H1 (cell line): ENCODE data around the gene TCEA3. TPM values are rescaled to one million over a fixed set of nuclear protein-coding genes. Genes with fewer than 3 reads are reported as not detected.

Experiments used
- CTCF ChIA-PET: fragments of 300-600 bp; sonication (Branson Sonifier 250); formaldehyde crosslinking; loops from one replicate; lab custom pipeline; 2021; ENCODE audit not compliant: partially characterized antibody; lab: Charles Lee
- POLR2A ChIA-PET: fragments of 300-600 bp; sonication (Branson Sonifier 250); formaldehyde crosslinking; loops from one replicate; lab custom pipeline; 2021; ENCODE audit warnings: inconsistent platforms; ENCODE audit not compliant: partially characterized antibody; lab: Charles Lee
- DNase-seq, 2 experiments: peaks; one replicate each; pipeline versions ENCODE4 v3.0.0 to v3.0.0-alpha.2; 2010 to 2022; ENCODE audit warnings: low spot score in 2 of 2, low read depth in 1 of 2, mixed read lengths in 1 of 2
- FAIRE-seq: peaks from 2 replicates; lab custom pipeline; 2011; peaks lifted over from hg19 to GRCh38; lab: Jason Lieb, UNC
- H2AFZ ChIP-seq: 2 replicates; pipeline ENCODE4 v1.8.1; 2012; ENCODE audit warnings: low read length, inconsistent platforms
- H2AK5ac ChIP-seq: 2 replicates; pipeline ENCODE4 v1.6.1; 2013; ENCODE audit warnings: low read depth, low read length
- H2BK120ac ChIP-seq: replicated peaks from 2 replicates; pipeline ENCODE3; 2013; ENCODE audit warnings: low read depth, low read length, inconsistent platforms
- H2BK12ac ChIP-seq: 2 replicates; pipeline ENCODE4 v1.6.1; 2013; ENCODE audit warnings: low read depth, low read length
- H2BK15ac ChIP-seq: 2 replicates; pipeline ENCODE4 v1.6.1; 2013; ENCODE audit warnings: low read length
- H2BK20ac ChIP-seq: 2 replicates; pipeline ENCODE4 v1.6.1; 2013; ENCODE audit warnings: low read length
- H2BK5ac ChIP-seq: 2 replicates; pipeline ENCODE4 v1.6.1; 2013; ENCODE audit warnings: low read depth, low read length
- H3K14ac ChIP-seq: 2 replicates; pipeline ENCODE4 v1.6.1; 2013; ENCODE audit warnings: inconsistent platforms; ENCODE audit not compliant: insufficient read length
- H3K18ac ChIP-seq: 2 replicates; pipeline ENCODE4 v1.6.1; 2013; ENCODE audit warnings: low read length; ENCODE audit errors: extremely low read depth
- H3K23ac ChIP-seq: 2 replicates; pipeline ENCODE4 v1.6.1; 2013; ENCODE audit warnings: inconsistent platforms; ENCODE audit not compliant: insufficient read length
- H3K23me2 ChIP-seq: 2 replicates; pipeline ENCODE4 v1.6.1; 2013; ENCODE audit warnings: low read depth, low read length
- H3K27ac ChIP-seq: 2 replicates; pipeline ENCODE4 v1.6.1; 2011; ENCODE audit warnings: low read depth, low read length, inconsistent platforms
- H3K27me3 ChIP-seq, 4 experiments: replicated peaks in 1 of 4; 1 replicate in 1 of 4; 2 replicates in 3 of 4; pipeline versions ENCODE4 v1.6.1 to v1.8.1; 2011 to 2013; ENCODE audit warnings: low read length in 3 of 4, mild to moderate bottlenecking in 3 of 4, inconsistent platforms in 2 of 4, mixed read lengths in 2 of 4, moderate library complexity in 1 of 4; ENCODE audit not compliant: control insufficient read depth in 3 of 4, insufficient read depth in 3 of 4; ENCODE audit errors: extremely low read depth in 1 of 4
- H3K36me3 ChIP-seq, 4 experiments: 2 replicates each; pipeline versions ENCODE4 v1.6.1 to v1.8.1; 2011 to 2013; ENCODE audit warnings: mild to moderate bottlenecking in 4 of 4, low read length in 3 of 4, moderate library complexity in 2 of 4, control low read depth in 1 of 4, inconsistent platforms in 1 of 4; ENCODE audit not compliant: insufficient read depth in 4 of 4, control insufficient read depth in 2 of 4
- H3K4ac ChIP-seq: replicated peaks from 2 replicates; pipeline ENCODE3; 2013; ENCODE audit warnings: low read length, low read depth, mixed read lengths, inconsistent platforms; ENCODE audit not compliant: insufficient read length
- H3K4me1 ChIP-seq, 4 experiments: replicated peaks in 1 of 4; 1 replicate in 1 of 4; 2 replicates in 3 of 4; pipeline versions ENCODE4 v1.6.1 to v1.8.1; 2011 to 2013; ENCODE audit warnings: low read length in 3 of 4, inconsistent platforms in 2 of 4, mixed read lengths in 1 of 4; ENCODE audit not compliant: insufficient read depth in 4 of 4, control insufficient read depth in 3 of 4
- H3K4me2 ChIP-seq, 2 experiments: 2 replicates each; pipeline versions ENCODE4 v1.6.1 to v1.8.1; 2011 to 2013; ENCODE audit warnings: low read depth in 2 of 2, low read length in 2 of 2, control low read depth in 1 of 2, inconsistent platforms in 1 of 2, mild to moderate bottlenecking in 1 of 2; ENCODE audit not compliant: insufficient read depth in 1 of 2
- H3K4me3 ChIP-seq, 4 experiments: fragments of 200-600, 300-600 bp in 1 of 4; sonication (generic), shearing (Covaris generic), sonication (Bioruptor Twin) in 1 of 4; 2 replicates each; pipeline versions ENCODE4 v1.5.1 to v1.8.1; 2011 to 2016; ENCODE audit warnings: low read length in 4 of 4, low read depth in 3 of 4, control low read depth in 2 of 4, inconsistent platforms in 2 of 4, mild to moderate bottlenecking in 2 of 4, mixed read lengths in 1 of 4, moderate library complexity in 1 of 4; ENCODE audit not compliant: insufficient read depth in 2 of 4; ENCODE audit errors: extremely low read depth in 1 of 4
- H3K56ac ChIP-seq: replicated peaks from 2 replicates; pipeline ENCODE3; 2013; ENCODE audit warnings: low read depth, mild to moderate bottlenecking, mixed read lengths, low read length, inconsistent platforms; ENCODE audit not compliant: insufficient read length
- H3K79me1 ChIP-seq: 2 replicates; pipeline ENCODE4 v1.6.1; 2013; ENCODE audit warnings: low read depth, low read length, control low read depth
- H3K79me2 ChIP-seq, 2 experiments: 2 replicates each; pipeline versions ENCODE4 v1.6.1 to v1.8.1; 2012 to 2013; ENCODE audit warnings: low read length in 2 of 2, mild to moderate bottlenecking in 2 of 2, inconsistent platforms in 1 of 2; ENCODE audit not compliant: insufficient read depth in 2 of 2, control insufficient read depth in 1 of 2
- H3K9ac ChIP-seq, 4 experiments: replicated peaks in 1 of 4; 1 replicate in 1 of 4; 2 replicates in 3 of 4; pipeline versions ENCODE4 v1.6.1 to v1.8.1; 2011 to 2013; ENCODE audit warnings: low read depth in 3 of 4, low read length in 3 of 4, control low read depth in 2 of 4, mild to moderate bottlenecking in 2 of 4, moderate library complexity in 2 of 4, inconsistent platforms in 1 of 4; ENCODE audit errors: extremely low read depth in 1 of 4
- H3K9me3 ChIP-seq, 2 experiments: 2 replicates each; pipeline versions ENCODE4 v1.6.1 to v1.8.1; 2012 to 2013; ENCODE audit warnings: mild to moderate bottlenecking in 2 of 2, moderate library complexity in 2 of 2, control low read depth in 1 of 2, inconsistent platforms in 1 of 2, low read depth in 1 of 2, low read length in 1 of 2, mixed read lengths in 1 of 2; ENCODE audit not compliant: insufficient read depth in 2 of 2
- H4K20me1 ChIP-seq, 2 experiments: replicated peaks in 1 of 2; 2 replicates each; pipeline versions ENCODE3 to v1.8.1; 2011 to 2013; ENCODE audit warnings: inconsistent platforms in 2 of 2, low read length in 2 of 2, mild to moderate bottlenecking in 1 of 2; ENCODE audit not compliant: insufficient read depth in 2 of 2, control insufficient read depth in 1 of 2
- H4K5ac ChIP-seq: 2 replicates; pipeline ENCODE4 v1.6.1; 2013; ENCODE audit warnings: low read length, low read depth, mixed read lengths, inconsistent platforms; ENCODE audit not compliant: insufficient read length
- H4K8ac ChIP-seq: 2 replicates; pipeline ENCODE4 v1.8.0; 2013; ENCODE audit warnings: mild to moderate bottlenecking, moderate library complexity, low read length, inconsistent platforms; ENCODE audit not compliant: insufficient read depth; ENCODE audit errors: extremely low read depth
- H4K91ac ChIP-seq: replicated peaks from 2 replicates; pipeline ENCODE3; 2013; ENCODE audit warnings: low read length, mixed read lengths, inconsistent platforms; ENCODE audit not compliant: insufficient read length
- BRCA1 ChIP-seq: IDR thresholded peaks from 2 replicates; pipeline ENCODE4 v1.6.1; 2012; ENCODE audit warnings: low read depth, low read length, improper control_type of control experiment
- CTBP2 ChIP-seq: IDR thresholded peaks from 2 replicates; pipeline ENCODE4 v1.7.0; 2011; ENCODE audit warnings: borderline replicate concordance, mild to moderate bottlenecking, moderate library complexity, mixed read lengths, low read length; ENCODE audit not compliant: insufficient read depth, insufficient read length
- E2F6 ChIP-seq: IDR thresholded peaks from 2 replicates; pipeline ENCODE4 v1.6.1; 2012; ENCODE audit warnings: inconsistent platforms
- MAFK ChIP-seq: IDR thresholded peaks from 2 replicates; pipeline ENCODE4 v1.6.1; 2012; ENCODE audit warnings: low read depth, mild to moderate bottlenecking, improper control_type of control experiment, low read length
- MAX ChIP-seq: IDR thresholded peaks from 2 replicates; pipeline ENCODE4 v1.6.1; 2012; ENCODE audit warnings: inconsistent platforms
- SRF ChIP-seq: IDR thresholded peaks from 2 replicates; pipeline ENCODE4 v1.6.1; 2011; ENCODE audit warnings: mild to moderate bottlenecking, low read depth, low read length, moderate library complexity
- USF2 ChIP-seq: IDR thresholded peaks from 2 replicates; pipeline ENCODE4 v1.6.1; 2011; ENCODE audit warnings: low read length, improper control_type of control experiment
- whole genome bisulfite sequencing, 2 experiments: shearing (Covaris generic) in 1 of 2; methylation state at CpG; one replicate each; pipeline versions ENCODE4 v1.1.6 to v1.1.7; 2013 to 2015; ENCODE audit warnings: low lambda C conversion rate in 2 of 2, mixed read lengths in 2 of 2, inconsistent platforms in 1 of 2, low coverage in 1 of 2, missing lambda C conversion rate in 1 of 2; ENCODE audit not compliant: insufficient replicate concordance in 2 of 2, insufficient coverage in 1 of 2, insufficient read length in 1 of 2; ENCODE audit errors: extremely low coverage in 1 of 2, missing lambda C conversion rate in 1 of 2; 5-methylcytosine and 5-hydroxymethylcytosine counted together
- polyA plus RNA-seq, 7 experiments: library from polyadenylated mRNA; depleted of rRNA in 3 of 7; stranded (reverse) in 5 of 7; unstranded in 2 of 7; fragments of >200 nt in 5 of 7; fragments of 200-250 nt in 2 of 7; gene quantifications; 1 replicate in 5 of 7; 2 replicates in 1 of 7; 4 replicates in 1 of 7; pipeline versions ENCODE4 v1.2.1 to v1.2.3, GENCODE V29; 2011 to 2013; ENCODE audit warnings: missing spikeins in 2 of 7, mixed read lengths in 2 of 7
- total RNA-seq: library from RNA; stranded (reverse); fragmentation: NEBNext Ultra II Directional; extraction: Animal tissue kit (Norgen Biotek cat#: 25700); gene quantifications from 2 replicates; pipeline ENCODE4 v1.2.1, GENCODE V29; 2021

TCEA3 gene
- total and polyA plus RNA-seq, 2 of the 8 experiments (the other 6 are each of a cell fraction or from before 2014, with no cell fraction given), result 0.08 TPM; not detected in 1

- Histone ChIP-seq H2BK15ac (no peak overlapping the region), H3K23ac (no peak overlapping the region), H3K27me3 (peaks cover 16 to 76% (median 55%) of the 10 kb centered on the region in 4 experiments), H3K79me2 (no peaks in the 10 kb centered on the region), H2AK5ac (no peak overlapping the region), H3K9ac (no peak overlapping the region), H3K4me3 (no peak overlapping the region), H3K9me3 (no peaks in the 10 kb centered on the region), H3K23me2 (no peaks in the 10 kb centered on the region), H3K56ac (no peak overlapping the region), H2BK12ac (no peak overlapping the region), H3K79me1 (no peaks in the 10 kb centered on the region), H3K4ac (no peak overlapping the region), H4K5ac (no peak overlapping the region), H3K4me1 (no peaks in the 10 kb centered on the region), H4K91ac (no peak overlapping the region), H3K14ac (no peak overlapping the region), H2BK5ac (no peak overlapping the region), H4K20me1 (peaks cover 2 to 6% of the 10 kb centered on the region in 2 experiments), H3K18ac (no peak overlapping the region), H3K36me3 (no peaks in the 10 kb centered on the region), H2AFZ (no peak overlapping the region), H2BK20ac (no peak overlapping the region), H3K27ac (no peak overlapping the region), H3K4me2 (no peak overlapping the region), H4K8ac (no peak overlapping the region), H2BK120ac (no peak overlapping the region)
- POLR2A ChIA-PET, result no interaction called here
- 85% methylated on average over 9 of the region's 11 CpGs; no CpG with 5 or more reads in 1 of the 2 experiments for WGBS, 2 experiments
- FAIRE-seq (no peak), DNase-seq (no peak)
- CTCF ChIA-PET, result interaction anchor here (0.8 to 7.5 kb wide), 3 partner anchors 10 to 19 kb away, joined by 3 to 44 read pairs (median 4); no protein-coding TSS in a partner anchor
- TF ChIP-seq SRF (no peak), CTBP2 (no peak), MAFK (no peak), MAX (no peak), E2F6 (no peak), USF2 (no peak), BRCA1 (no peak)
These were observed 40.1 kb downstream of the TCEA3 start for GRCh38 chr1:23384312-23385058.
